NCI-H2029 treated with DMSO at 0.1 percent for 48 hours (cell line): ENCODE measurements around the gene SSTR4.
"Not testable (repeated sequence)": the region's sequence is repeated elsewhere in the genome, so short reads cannot be mapped to it uniquely, and the experiment has no call there.

Source experiments
- DNase-seq: peaks from one replicate; lab custom pipeline; 2025; lab: John Stamatoyannopoulos, UW

Gene SSTR4, protein sequence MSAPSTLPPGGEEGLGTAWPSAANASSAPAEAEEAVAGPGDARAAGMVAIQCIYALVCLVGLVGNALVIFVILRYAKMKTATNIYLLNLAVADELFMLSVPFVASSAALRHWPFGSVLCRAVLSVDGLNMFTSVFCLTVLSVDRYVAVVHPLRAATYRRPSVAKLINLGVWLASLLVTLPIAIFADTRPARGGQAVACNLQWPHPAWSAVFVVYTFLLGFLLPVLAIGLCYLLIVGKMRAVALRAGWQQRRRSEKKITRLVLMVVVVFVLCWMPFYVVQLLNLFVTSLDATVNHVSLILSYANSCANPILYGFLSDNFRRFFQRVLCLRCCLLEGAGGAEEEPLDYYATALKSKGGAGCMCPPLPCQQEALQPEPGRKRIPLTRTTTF

DNA sequence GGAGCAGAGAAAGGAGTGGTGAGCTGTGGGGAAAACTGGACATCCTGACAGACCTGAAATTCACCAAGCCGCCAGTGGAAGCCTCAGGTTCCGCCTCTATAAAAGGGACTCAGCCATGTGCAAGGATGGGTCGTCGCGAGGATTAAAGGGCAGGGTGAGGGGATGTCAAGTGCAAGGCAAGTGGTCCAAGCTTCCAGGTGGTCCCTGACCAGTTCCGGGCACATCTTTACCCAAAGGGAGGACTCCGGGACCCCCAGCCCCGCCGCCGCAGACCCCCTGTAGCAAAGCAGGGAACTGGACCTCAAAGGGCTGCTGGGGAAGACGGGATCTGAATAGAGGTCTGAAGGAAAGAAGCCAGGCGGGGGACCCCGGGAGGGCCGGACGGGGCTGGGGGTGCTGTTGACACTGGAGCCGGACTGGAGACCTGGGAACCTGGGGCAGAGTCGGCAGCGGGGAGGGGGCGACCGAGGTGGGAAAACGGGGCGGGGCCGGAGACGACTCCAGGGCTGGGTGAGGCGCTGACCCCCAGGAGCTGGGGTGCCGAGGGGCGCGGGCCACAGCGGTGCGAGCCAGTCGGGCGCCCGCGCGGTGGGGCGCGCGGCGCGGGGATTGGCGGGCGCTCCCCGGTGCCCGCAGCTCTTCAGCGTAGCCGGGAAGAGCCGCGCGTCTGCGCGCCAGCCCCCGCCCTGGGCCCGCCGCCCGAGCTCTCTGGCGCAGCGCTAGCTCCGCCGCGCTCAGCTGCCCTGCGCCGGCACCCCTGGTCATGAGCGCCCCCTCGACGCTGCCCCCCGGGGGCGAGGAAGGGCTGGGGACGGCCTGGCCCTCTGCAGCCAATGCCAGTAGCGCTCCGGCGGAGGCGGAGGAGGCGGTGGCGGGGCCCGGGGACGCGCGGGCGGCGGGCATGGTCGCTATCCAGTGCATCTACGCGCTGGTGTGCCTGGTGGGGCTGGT is at the start of gene SSTR4:
Gene SSTR4, plus strand, starts transcription at position 592 of the 951 bp plus-strand sequence. Its CDS starts 172 bp downstream, at position 764.
- DNase-seq, result no peak

DNA sequence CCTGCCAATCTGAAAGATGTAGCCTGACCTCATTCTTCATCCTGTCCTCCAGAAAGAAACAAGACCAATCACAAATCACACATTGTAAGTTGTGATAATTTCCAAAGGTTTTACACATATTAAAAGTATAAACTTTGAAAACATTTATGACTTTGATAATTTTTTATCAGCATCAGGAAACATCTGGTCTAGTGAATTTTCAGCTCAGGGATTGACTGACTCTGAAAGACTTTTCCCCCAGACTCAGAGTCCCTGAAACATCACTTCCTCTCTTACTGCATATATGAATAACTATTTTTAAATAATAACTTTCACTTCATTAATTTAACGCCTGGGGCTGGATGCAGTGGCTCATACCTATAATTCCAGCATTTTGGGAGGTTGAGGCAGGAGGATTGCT is 48.5 kb upstream of the SSTR4 start:
- no peak for DNase-seq

DNA sequence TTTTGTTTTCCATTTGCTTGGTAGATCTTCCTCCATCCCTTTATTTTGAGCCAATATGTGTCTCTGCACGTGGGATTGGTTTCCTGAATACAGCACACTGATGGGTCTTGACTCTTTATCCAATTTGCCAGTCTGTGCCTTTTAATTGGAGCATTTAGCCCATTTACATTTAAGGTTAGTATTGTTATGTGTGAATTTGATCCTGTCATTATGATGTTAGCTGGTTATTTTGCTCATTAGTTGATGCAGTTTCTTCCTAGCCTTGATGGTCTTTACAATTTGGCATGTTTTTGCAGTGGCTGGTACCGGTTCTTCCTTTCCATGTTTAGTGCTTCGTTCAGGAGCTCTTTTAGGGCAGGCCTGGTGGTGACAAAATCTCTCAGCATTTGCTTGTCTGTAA is 43.7 kb upstream of the SSTR4 start:
- not testable (repeated sequence) for DNase-seq

DNA sequence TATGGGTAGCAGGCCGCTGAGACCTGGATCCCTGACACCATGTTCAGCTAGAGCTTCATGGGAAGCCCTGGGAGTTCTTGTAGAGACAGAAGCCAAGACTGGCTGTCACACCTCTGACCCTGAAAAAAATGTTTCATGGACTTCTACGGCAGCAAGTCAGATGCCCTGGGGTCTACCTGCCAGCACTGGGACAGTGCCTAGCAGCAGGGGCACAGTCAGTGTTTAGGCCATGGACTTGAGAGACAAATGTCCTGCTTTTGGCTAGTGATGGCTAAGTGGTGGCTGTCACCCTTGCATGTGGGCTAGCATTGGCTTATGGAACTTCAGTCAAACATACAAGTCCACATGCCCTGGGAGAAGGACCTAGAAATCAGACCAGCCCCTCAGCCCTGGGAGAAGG is 41.3 kb upstream of the SSTR4 start:
- no peak for DNase-seq

DNA sequence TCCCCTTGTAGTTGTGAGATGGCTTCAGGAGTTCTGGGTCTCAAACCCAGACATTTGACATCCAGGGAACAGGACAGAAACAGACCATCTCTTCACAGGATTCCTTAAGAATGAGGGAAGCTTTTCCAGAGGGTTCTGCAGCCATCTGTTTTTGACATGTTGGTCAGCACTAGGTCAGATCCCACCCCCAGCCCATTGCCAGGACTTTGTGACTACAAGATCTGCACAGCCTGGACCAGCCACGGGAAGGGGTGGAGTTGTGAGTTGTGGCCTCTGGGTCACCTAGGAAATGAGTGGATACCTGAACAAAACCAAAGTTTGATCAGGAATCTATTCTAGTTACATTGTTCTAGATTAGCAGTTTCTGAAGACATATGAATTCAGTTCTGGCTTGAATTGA is 39.2 kb upstream of the SSTR4 start:
- DNase-seq, result no peak

DNA sequence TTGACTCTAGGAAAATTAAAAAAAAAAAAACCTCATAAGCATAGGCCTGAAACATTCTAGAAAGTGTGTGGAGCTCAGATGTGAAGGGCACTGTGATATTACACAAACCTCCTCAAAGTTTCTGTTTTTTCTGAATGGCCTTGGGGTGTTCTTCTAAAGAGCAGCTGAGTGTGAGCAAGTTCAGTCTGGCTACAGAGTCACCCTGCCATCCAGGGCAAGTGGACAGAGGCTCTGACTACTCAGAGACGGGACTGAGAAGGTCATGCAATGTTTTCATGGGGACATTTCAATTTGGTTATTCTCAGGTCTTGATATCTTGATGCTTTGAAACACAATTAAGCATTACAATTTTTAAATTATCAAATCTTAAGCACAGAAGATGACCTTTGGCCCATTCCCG is 36.6 kb upstream of the SSTR4 start:
- DNase-seq, result no peak

DNA sequence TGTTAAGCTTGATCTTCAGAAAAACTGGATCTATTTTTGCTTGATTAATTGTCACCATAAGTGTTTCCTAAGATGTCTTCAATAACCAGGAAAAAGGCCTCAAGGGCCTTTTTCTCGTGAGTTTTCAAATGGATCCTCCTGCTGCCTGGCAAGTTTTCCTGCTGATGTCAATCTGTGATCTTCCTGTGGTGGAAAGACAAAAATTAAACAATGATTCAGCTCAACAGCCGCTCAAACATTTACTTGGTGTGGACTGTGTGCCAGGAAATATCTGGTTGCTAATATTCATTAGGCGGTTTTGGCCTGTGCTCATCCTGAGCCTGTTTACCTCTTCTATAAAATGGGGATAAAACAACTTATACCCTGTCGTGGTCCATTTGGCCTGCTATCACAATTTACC is 35.4 kb upstream of the SSTR4 start:
- DNase-seq, result no peak

DNA sequence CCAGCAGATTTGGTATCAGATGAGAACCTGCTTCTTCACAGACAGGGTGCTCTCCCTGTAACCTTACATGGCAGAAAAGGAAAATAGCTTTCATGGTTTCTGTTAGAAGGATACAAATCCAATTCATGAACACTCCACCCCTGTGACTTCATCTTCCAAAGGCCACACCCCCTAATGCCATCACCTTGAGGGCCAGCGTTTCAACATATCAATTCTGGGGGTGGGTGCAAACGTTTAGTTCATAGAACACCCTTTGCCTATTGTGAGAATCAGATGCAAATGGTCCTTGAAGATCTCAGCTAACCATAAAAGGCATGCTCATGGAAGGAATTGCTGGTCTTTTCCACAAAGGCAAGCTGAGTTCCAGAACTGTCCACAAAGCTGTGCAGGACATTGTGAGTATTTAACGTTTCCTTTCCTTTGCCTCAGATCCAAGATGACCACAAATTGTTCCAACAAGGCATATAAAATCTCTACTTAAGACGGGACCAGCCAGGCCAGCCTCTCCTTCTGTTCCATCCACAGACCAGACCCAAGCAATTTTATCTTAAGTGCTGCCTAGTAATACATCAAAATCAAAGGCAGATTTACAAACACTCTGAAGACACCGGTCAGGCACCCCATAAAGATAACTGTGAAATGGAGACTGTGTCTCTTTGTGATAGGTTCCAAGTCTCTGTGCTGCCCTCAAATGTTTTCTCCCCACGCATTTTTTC is 34.7 kb upstream of the SSTR4 start:
- no peak for DNase-seq

DNA sequence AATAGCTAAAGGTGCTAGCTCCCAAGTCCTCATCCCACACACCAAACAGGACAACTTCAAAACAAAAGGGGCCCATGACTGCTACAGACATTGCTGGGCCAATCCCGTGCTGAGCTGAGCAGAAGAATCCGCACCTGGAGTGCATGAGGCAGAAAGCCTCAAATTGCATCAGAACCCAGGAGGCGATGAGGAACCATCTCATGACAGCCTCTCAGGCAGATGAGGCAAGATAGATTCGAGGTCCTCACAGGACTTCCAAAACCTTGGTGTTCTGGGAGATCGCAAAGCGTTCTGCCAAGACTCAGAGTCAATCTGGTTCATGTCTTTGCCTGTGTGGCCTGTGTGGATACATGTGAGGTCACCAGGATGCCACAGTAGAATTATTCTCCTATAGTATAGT is 32.8 kb upstream of the SSTR4 start:
- no peak for DNase-seq

DNA sequence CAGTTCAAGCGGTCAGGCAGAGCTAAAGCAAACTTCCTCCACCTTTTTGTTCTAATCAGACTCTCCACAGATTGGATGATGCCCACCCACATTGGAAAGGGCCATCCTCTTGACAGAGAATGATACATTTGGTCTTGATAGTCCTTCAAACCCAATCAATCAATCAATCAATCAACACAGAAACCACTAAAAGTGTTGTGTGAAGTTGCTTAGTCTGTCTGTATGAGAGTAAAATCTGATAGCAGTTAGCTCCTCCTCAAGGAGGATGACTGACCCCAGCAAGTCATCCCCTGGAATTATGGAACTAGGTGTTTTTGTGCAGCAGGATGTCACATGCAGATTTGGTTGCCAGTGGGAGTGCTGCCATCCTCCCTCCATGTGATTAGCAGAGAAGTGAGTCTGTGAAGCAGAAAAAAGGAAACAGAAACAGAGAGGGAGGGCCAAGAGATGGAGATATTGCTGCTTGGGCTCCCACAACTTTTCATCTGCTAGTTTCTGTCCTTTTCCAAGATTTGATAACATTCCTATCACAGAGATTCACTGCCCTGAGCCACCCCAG is 32.0 kb upstream of the SSTR4 start:
- DNase-seq, result no peak

DNA sequence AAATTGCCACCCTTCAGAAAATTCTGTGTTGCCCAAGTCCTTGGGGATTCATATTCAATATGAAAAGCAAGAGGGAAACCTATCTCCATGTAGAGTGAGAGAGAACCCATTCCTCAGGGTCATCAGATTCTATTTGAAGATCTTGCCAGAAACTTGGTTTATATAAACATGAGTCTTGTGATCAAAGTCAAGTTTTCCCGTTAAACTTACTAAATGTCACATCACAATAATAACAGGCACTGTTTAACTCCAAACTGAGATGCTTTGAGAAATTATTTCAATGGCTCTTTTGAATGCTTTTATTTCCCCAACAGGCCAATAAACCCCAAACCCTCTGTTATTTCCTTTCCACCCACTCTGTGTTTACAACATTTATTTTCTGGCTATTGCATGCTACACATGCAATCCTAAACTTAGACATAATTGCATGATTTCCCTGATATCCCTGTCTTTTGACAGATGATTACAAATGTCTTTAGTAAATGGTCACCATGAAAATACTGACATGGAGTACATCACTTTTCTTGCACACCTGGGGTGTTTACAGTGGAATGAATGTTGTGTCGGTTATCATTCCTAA is 31.1 kb upstream of the SSTR4 start:
- no peak for DNase-seq

DNA sequence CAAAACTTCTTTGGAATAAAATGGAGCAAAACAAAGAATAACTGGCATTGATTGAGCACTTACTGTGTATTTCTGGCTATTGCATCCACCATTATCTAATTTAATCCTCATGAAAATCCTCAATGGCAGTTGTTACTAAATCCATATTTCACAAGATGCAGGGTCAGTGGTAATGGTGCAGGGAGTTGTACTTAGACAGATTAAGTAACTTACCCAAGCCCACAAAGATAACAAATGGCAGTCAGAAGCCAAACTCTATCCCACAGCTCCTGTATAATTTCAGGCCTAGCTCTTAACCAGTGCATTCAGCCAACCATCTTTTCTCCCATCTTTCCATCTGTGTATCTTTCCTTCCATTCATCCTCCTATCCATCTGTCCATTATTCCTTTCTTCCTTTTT is 29.3 kb upstream of the SSTR4 start:
- no peak for DNase-seq

DNA sequence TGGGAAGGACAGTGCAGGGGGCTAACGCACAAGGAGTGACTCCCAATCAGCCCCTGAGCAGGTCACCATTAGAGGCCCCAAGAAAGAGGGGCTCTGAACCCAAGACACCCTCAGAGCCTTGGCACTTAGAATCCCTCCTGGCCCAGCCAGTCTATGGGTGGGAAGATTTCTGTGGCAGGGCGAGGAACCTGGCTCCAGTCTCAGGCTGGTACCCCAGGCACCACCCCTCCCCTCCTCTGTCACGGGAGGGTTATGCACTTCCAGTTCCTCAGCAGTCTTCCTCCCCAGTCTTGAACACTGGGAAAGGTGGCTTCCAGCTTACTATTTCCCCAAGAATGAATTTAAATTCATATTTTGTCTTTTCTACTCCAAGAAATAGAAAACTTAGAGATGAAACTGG is 27.6 kb upstream of the SSTR4 start:
- no peak for DNase-seq

DNA sequence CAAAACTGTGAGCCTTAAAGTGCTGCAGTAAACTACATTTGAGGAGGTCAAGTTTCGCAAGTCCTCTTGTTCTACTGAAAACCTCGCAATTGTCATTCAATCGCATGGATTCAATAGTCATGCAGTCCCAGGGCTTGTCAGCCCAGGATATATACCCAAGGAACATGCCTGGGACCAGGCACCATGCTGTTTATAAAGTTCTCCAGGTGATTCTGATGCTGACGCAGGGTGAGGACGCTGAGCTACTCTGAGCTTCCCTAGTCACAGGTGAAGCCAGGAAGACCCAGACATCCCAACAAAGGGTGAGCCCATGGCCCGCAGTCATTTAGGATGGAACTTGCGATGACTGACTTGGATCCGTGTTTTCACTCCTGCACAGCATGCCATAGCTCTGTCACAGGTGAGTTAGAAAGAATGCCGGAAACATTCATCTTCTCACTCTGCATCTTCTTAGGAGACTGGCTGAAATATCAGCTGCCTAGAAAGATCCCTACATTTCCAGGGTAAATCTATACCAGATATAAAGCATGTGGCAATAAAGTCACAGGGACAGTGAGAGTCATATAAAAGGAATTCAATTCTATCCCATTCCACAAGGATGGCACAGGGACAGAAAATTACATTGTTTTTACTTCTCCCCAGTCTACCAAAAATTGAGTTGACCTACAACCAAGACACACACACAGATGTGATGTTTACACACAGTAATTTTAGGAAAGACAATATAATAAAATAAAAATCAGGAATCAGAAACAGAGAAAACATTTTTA is 27.0 kb upstream of the SSTR4 start:
- DNase-seq, result no peak

DNA sequence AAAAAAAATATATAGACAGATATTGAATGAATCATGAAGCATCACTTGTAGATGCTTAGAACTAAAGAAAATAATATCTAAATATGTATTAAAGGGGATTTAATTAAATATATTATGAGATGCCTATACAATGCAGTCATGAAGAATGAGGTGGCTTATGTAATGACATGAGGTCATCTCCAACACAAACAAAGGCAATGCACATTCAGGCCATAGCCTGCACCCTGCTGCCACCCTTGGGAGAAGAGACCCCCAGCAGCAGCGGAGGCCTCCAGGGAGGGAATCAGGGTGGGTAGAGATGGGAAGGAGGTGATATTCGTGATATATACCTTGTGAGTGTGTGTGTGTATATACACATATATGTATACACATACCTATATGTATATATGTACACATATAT is 26.4 kb upstream of the SSTR4 start:
- no peak for DNase-seq

DNA sequence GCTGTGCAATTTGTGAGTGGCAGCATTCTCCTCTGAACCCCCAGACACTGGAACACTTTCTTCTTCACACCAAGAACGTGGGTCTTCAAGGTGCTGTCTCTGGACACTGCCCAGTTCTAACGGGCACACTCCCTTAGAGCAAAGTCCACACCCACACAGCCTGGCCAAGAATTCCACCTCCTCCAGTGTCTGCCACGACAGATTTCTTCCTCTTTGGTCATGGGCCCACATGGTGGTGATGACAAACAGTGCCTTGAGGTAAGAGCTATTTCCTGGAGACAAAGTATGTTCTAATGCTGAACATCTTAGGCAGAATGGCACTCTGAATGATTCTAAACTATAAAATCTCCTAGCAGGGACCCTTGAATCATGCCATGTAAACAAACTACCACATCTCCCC is 25.5 kb upstream of the SSTR4 start:
- DNase-seq, result no peak

DNA sequence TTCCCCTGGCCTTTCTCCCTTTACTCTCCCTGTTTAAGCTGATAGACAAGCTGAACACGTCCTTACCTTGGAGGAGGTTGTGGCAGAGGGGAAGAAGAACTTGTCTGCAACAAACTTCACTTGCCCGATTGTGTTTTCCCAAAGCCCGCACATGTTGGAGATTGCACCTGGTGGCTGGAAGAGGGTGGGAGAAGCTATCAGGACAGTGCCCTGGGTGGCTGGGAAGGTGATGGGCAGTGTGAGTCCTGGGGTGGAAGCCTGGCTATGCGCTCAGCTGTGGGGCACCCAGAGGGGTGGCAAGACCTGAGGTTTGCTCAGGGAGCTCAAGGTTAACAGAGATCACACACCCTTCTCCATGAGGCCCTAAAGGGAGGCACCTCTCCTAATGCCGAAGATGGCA is 25.0 kb upstream of the SSTR4 start:
- DNase-seq, result no peak

DNA sequence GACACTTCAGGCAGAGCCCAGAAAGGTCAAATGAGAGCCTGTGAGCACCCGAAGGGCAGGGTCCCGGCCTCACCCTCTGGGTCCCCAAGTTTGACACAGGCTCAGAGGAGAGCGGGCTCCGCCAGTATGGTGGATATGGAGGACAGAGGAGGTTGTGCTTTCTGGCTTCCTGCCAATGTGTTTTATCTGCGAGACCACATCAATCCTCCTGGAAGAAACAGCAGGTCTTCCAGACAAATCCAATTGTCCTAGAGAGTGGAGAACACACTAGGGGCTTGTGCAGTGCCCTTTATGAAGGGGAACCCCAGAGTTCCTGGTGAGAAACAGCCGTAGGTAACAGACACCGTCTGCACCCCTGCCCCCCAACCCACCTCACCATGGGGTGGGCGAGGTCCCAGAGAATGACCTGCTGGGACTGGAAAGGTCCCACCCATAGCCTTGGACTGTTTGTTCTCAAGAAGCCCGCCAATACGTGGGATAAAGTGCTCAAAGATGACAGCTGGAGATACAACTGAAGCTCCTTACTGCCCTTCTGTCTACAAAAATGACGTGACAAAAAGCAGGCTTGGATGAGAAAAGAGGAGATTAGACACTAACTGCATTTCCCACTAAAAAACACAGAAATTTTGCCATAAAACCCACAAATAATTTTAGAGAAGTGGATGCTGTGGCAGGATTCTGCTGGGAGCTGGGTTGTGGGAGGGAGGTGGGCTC is 23.9 kb upstream of the SSTR4 start:
- DNase-seq, result no peak

DNA sequence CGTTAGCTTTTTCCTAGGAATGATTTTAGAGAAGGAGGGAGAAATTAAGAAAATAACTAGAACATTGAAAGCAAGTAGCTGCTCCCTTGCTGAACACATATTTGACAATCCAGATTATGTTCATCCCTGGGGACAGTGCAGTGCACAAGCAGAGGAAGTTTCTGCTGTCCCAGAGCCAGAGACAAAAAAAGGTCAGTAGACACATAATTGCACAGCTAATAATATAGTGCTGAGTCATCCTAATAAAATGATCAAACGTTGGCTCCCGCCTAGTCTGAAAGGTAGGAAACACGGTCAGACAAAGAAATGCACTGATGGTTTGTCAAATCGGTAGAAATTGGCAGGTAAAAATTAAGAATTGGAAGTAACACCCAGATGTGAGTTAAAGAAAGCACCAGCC is 21.7 kb upstream of the SSTR4 start:
- no peak for DNase-seq

DNA sequence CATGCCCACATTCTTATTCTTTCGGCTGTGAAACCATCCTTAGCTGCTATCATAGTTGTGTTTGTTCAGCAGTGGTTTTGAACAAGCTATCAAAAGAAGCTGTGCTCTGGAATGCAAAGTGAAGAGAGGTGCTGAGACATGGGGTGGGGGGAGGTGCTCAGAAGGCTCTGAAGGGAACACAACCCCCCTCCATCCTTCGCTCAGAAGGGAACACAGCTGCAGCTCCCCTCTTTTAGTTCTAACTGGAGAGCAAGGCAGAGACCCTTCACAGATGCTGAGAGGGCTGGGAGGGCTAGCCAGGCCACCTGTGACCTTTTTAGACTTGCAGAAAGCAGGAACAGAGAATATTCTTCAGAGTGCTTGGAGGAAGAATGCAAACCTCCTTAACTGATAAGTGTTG is 17.6 kb upstream of the SSTR4 start:
- no peak for DNase-seq
